Esophagus muscularis mucosa (tissue), 4 donors: ENCODE data around the gene RNU6-8.

ENCODE experiments used
- CTCF ChIP-seq, 3 experiments: fragments of 200-600 bp in 2 of 3; fragments of 450-650 bp in 1 of 3; sonication (generic) in 2 of 3; IDR thresholded peaks; one replicate each; pipeline ENCODE4 v1.5.1; 2017 to 2019; ENCODE audit warnings: antibody characterized with exemption in 3 of 3, mild to moderate bottlenecking in 2 of 3, moderate library complexity in 1 of 3
- EP300 ChIP-seq: sonication (generic); formaldehyde crosslinking; IDR thresholded peaks from one replicate; pipeline ENCODE4 v1.6.1; 2017; ENCODE audit warnings: antibody characterized with exemption
- POLR2A ChIP-seq: fragments of 450-650 bp; IDR thresholded peaks from one replicate; pipeline ENCODE4 v1.6.1; 2017; ENCODE audit warnings: antibody characterized with exemption, moderate library complexity, mild to moderate bottlenecking, low read depth
- POLR2AphosphoS5 ChIP-seq, 2 donors: sonication (generic); formaldehyde crosslinking; IDR thresholded peaks; one replicate each; pipeline ENCODE4 v1.6.1; 2017; ENCODE audit warnings: antibody characterized with exemption in 2 of 2

GRCh38 chr14:32171469-32171868 lies 31.6 kb downstream of the RNU6-8 start:
- TF ChIP-seq POLR2A (no peak), POLR2AphosphoS5 (IDR thresholded peaks at IDR 0.05) (no peak), CTCF (IDR thresholded peaks at IDR 0.05) (no peak), EP300 (no peak)
